ENCODE data around the gene CPT1A. TPM values are rescaled to one million over a fixed set of nuclear protein-coding genes. Genes with fewer than 3 reads are reported as not detected.

Gene CPT1A
- total RNA-seq, 1 experiment from 2014 or later, result 1.7 TPM

DNA sequence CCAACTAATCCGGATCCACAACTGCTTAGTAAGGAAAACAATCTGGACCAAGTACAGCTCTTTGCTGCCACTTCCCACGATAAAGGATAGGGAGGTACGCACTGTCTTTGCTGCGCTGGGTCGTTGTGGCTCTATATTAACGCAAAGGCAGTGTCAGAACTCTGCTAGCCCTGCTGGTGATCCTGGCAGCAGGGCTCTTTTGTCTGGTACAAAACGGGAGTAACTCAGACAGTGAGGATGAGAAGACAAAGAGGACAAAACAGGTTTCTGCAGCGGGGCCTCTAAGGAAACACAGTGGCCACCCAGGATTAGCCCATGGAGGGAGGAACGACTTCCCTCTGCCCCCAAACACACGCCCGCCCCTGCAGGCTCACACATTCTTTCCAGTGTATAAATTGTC lies 131.3 kb downstream of the CPT1A start:
- in situ Hi-C loops (cut with HindIII; ENCODE audit: low pct_unique_long_range_greater_than_20kb, low sequenced_read_pairs), result no loop called here
- DNase-seq (ENCODE audit: low read depth, low spot score), result no peak

DNA sequence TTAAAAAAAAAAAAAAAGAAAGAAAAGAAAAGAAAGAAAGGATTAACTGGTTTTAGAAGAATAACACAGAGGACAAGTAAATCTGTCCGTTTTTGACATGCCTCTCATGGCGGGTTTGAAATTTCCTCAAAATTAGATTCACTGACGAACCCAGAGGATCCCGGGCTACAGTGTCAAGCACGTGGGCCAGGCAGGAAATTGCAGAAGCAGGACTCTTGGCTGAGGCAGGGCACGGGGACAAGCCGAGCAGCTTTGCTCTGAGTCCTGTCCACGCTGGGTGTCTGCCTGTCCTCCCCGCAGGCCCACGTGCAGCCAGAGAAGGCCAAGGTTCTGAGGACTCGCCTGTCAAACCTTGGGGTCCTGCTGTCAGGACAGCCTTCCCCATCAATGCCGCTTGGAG lies 132.7 kb downstream of the CPT1A start:
- in situ Hi-C loops (cut with HindIII; ENCODE audit: low pct_unique_long_range_greater_than_20kb, low sequenced_read_pairs), result no loop called here
- no peak for DNase-seq (ENCODE audit: low read depth, low spot score)

DNA sequence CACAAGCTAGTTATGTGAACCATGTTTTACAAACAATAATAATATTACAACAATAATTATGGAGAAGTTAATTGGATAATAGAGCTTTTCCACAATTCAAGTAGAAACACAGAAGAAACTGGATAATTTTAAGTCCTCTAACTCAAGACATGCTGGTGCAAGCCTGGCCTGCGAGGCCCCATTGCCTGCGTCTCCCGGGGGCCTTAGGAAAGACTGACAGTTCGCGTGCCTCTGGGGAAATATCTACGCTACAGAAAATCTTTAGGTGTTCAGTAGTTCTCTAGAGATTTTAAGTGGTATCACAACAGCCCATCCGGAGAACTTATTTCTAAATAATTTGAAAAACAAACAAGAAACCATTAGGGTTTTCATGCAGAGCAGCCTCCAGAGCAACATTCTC lies 134.2 kb downstream of the CPT1A start:
- in situ Hi-C loops (cut with HindIII; ENCODE audit: low pct_unique_long_range_greater_than_20kb, low sequenced_read_pairs), result no loop called here
- DNase-seq (ENCODE audit: low read depth, low spot score), result no peak

DNA sequence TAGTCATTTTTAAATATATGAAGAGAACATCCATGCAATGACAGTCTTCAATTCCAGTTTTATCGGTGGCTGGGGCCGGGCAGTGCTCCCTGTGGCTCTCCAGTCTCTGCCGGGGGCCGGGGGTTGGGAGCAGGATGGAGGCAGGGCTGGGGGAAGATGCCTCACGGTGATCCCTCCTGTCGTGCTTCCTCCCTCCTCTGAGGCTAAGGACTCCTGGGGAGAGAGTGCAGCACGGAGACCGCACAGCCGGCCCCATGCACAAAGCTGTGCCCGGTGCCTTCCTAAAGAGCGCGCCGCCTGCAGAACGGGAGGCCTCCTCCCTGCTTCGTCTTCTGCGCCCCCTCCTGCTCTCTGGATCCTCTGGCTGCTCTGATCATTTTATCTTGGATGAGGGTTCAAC lies 136.8 kb downstream of the CPT1A start:
- in situ Hi-C loops (cut with HindIII; ENCODE audit: low pct_unique_long_range_greater_than_20kb, low sequenced_read_pairs), result no loop called here
- no peak for DNase-seq (ENCODE audit: low read depth, low spot score)

Other genes starting within 250 kb of the CPT1A start
- 0.29 TPM in 1 of 2 replicates, not detected in the other for gene GAL, start 157.4 kb downstream of the CPT1A start, total RNA-seq (2014; rRNA removed; shearing (Covaris generic))
- gene TESMIN, start 90.4 kb downstream of the CPT1A start, total RNA-seq (2014; rRNA removed; shearing (Covaris generic)), result 1.1 TPM in 2 replicates
- gene MRPL21, start 61.9 kb upstream of the CPT1A start, total RNA-seq (2014; rRNA removed; shearing (Covaris generic)), result 342 and 413 TPM in 2 replicates
- 24.8 and 27.6 TPM in 2 replicates for gene IGHMBP2, start 62.0 kb upstream of the CPT1A start, total RNA-seq (2014; rRNA removed; shearing (Covaris generic))
- not detected in 2 replicates for gene MRGPRD, start 139.1 kb upstream of the CPT1A start, total RNA-seq (2014; rRNA removed; shearing (Covaris generic))
- gene MRGPRF, start 171.3 kb upstream of the CPT1A start, total RNA-seq (2014; rRNA removed; shearing (Covaris generic)), result 0.11 and 0.61 TPM in 2 replicates
- 24.7 and 28.7 TPM in 2 replicates for gene TPCN2, start 207.0 kb upstream of the CPT1A start, total RNA-seq (2014; rRNA removed; shearing (Covaris generic))

All from SK-MEL-5 (cell line).